ENCODE results near the gene PDHA1. TPM values are rescaled to one million over a fixed set of nuclear protein-coding genes. Genes with fewer than 3 reads are reported as not detected.

The PDHA1 gene
- total and polyA plus RNA-seq, 2 experiments from 2014 or later = 77.3 to 257 TPM

GRCh38 chrX:19392078-19392477 lies 48.4 kb downstream of the PDHA1 start:
- Histone ChIP-seq H3K36me3 (ENCODE audit: insufficient read depth) (no peaks in the 10 kb centered on the region), H3K79me2 (replicated peaks; ENCODE audit: insufficient read depth) (no peaks in the 10 kb centered on the region), H4K20me1 (replicated peaks; ENCODE audit: insufficient read depth) (no peaks in the 10 kb centered on the region), H3K27ac (ENCODE audit: low read depth) (no peak overlapping the region), H3K4me2 (no peak overlapping the region), H3F3A (replicated peaks; ENCODE audit: low read depth) (no peaks in the 10 kb centered on the region), H3K27me3 (ENCODE audit: insufficient read depth) (no peaks in the 10 kb centered on the region), H3K4me1 (ENCODE audit: insufficient read depth) (no peaks in the 10 kb centered on the region), H3K4me3 (no peak overlapping the region), H2AFZ (no peak overlapping the region), H3K9me2 (ENCODE audit: insufficient read depth) (no peaks in the 10 kb centered on the region)
- no peak overlapping the region for H3K4me3 Mint-ChIP-seq
- H3K27ac Mint-ChIP-seq = no peak overlapping the region
- no peak for ATAC-seq
- H3K36me3 Mint-ChIP-seq (ENCODE audit: low read depth) = no peaks in the 10 kb centered on the region
- no peaks in the 10 kb centered on the region; the same call in 2 of the 3 replicates for H3K4me1 Mint-ChIP-seq
- no peaks in the 10 kb centered on the region for H3K9me3 Mint-ChIP-seq
- TF ChIP-seq ETS1 (IDR thresholded peaks at IDR 0.05) (no peak), POLR2AphosphoS5 (IDR thresholded peaks at IDR 0.05; ENCODE audit: low read depth) (no peak), JUNB (IDR thresholded peaks at IDR 0.05; ENCODE audit: unreplicated experiment) (no peak), CTCF (conservative IDR thresholded peaks at IDR 0.05; ENCODE audit: low read depth in 2 of 2) (no peak), ZNF114 (CRISPR knock-in tag; IDR thresholded peaks at IDR 0.05) (no peak), ZNF331 (CRISPR knock-in tag; IDR thresholded peaks at IDR 0.05; ENCODE audit: low read depth) (no peak), EZH2 (IDR thresholded peaks at IDR 0.05; ENCODE audit: low read depth, unreplicated experiment) (no peak)
- TF ChIP-seq, protein P1, sequence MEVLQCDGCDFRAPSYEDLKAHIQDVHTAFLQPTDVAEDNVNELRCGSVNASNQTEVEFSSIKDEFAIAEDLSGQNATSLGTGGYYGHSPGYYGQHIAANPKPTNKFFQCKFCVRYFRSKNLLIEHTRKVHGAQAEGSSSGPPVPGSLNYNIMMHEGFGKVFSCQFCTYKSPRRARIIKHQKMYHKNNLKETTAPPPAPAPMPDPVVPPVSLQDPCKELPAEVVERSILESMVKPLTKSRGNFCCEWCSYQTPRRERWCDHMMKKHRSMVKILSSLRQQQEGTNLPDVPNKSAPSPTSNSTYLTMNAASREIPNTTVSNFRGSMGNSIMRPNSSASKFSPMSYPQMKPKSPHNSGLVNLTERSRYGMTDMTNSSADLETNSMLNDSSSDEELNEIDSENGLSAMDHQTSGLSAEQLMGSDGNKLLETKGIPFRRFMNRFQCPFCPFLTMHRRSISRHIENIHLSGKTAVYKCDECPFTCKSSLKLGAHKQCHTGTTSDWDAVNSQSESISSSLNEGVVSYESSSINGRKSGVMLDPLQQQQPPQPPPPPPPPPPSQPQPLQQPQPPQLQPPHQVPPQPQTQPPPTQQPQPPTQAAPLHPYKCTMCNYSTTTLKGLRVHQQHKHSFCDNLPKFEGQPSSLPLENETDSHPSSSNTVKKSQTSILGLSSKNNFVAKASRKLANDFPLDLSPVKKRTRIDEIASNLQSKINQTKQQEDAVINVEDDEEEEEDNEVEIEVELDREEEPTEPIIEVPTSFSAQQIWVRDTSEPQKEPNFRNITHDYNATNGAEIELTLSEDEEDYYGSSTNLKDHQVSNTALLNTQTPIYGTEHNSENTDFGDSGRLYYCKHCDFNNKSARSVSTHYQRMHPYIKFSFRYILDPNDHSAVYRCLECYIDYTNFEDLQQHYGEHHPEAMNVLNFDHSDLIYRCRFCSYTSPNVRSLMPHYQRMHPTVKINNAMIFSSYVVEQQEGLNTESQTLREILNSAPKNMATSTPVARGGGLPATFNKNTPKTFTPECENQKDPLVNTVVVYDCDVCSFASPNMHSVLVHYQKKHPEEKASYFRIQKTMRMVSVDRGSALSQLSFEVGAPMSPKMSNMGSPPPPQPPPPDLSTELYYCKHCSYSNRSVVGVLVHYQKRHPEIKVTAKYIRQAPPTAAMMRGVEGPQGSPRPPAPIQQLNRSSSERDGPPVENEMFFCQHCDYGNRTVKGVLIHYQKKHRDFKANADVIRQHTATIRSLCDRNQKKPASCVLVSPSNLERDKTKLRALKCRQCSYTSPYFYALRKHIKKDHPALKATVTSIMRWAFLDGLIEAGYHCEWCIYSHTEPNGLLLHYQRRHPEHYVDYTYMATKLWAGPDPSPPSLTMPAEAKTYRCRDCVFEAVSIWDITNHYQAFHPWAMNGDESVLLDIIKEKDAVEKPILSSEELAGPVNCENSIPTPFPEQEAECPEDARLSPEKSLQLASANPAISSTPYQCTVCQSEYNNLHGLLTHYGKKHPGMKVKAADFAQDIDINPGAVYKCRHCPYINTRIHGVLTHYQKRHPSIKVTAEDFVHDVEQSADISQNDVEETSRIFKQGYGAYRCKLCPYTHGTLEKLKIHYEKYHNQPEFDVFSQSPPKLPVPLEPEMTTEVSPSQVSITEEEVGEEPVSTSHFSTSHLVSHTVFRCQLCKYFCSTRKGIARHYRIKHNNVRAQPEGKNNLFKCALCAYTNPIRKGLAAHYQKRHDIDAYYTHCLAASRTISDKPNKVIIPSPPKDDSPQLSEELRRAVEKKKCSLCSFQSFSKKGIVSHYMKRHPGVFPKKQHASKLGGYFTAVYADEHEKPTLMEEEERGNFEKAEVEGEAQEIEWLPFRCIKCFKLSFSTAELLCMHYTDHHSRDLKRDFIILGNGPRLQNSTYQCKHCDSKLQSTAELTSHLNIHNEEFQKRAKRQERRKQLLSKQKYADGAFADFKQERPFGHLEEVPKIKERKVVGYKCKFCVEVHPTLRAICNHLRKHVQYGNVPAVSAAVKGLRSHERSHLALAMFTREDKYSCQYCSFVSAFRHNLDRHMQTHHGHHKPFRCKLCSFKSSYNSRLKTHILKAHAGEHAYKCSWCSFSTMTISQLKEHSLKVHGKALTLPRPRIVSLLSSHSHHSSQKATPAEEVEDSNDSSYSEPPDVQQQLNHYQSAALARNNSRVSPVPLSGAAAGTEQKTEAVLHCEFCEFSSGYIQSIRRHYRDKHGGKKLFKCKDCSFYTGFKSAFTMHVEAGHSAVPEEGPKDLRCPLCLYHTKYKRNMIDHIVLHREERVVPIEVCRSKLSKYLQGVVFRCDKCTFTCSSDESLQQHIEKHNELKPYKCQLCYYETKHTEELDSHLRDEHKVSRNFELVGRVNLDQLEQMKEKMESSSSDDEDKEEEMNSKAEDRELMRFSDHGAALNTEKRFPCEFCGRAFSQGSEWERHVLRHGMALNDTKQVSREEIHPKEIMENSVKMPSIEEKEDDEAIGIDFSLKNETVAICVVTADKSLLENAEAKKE (CRISPR knock-in tag; IDR thresholded peaks at IDR 0.05) = no peak
- no peak for DNase-seq (ENCODE audit: low spot score)
- H3K27me3 Mint-ChIP-seq (ENCODE audit: insufficient read depth, low read depth, poor library complexity) = no peaks in the 10 kb centered on the region

Data from GM23338 (cell line).